GM19372 (cell line): Measurements from ENCODE around the gene IGLL1.
"Not testable (repeated sequence)": the region's sequence is repeated elsewhere in the genome, so short reads cannot be mapped to it uniquely, and the experiment has no call there.

Experiments used
- ATAC-seq: cut with Tn5 transposase; IDR thresholded peaks from one replicate; pipeline ENCODE4 v1.9.1; 2021; ENCODE audit warnings: mild to moderate bottlenecking, low read depth, moderate library complexity; ENCODE audit not compliant: unreplicated experiment

The IGLL1 gene

GRCh38 chr22:23565305-23565914 lies 14.7 kb downstream of the IGLL1 start:
- ATAC-seq, result no peak

GRCh38 chr22:23564276-23564675 lies 15.8 kb downstream of the IGLL1 start:
- ATAC-seq, result no peak

GRCh38 chr22:23563111-23563510 lies 17.0 kb downstream of the IGLL1 start:
- no peak for ATAC-seq

- ATAC-seq, result no peak
These were observed 17.9 kb downstream of the IGLL1 start for GRCh38 chr22:23562186-23562585.

GRCh38 chr22:23561025-23561510 lies 19.0 kb downstream of the IGLL1 start:
- not testable (repeated sequence) for ATAC-seq

- not testable (repeated sequence) for ATAC-seq
These were observed 19.9 kb downstream of the IGLL1 start for GRCh38 chr22:23560215-23560614.

- ATAC-seq, result no peak
These were observed 22.6 kb downstream of the IGLL1 start for GRCh38 chr22:23557467-23557866.

- ATAC-seq, result no peak
These were observed 23.1 kb downstream of the IGLL1 start for GRCh38 chr22:23557036-23557435.

- no peak for ATAC-seq
These were observed 24.0 kb downstream of the IGLL1 start for GRCh38 chr22:23556026-23556620.

GRCh38 chr22:23555118-23555517 lies 25.0 kb downstream of the IGLL1 start:
- ATAC-seq, result no peak

- ATAC-seq, result no peak
These were observed 25.9 kb downstream of the IGLL1 start for GRCh38 chr22:23553924-23554870.

GRCh38 chr22:23553438-23553837 lies 26.7 kb downstream of the IGLL1 start:
- no peak for ATAC-seq

- no peak for ATAC-seq
These were observed 27.5 kb downstream of the IGLL1 start for GRCh38 chr22:23552573-23552972.

- ATAC-seq, result no peak
These were observed 28.7 kb downstream of the IGLL1 start for GRCh38 chr22:23551385-23551784.

- no peak for ATAC-seq
These were observed 29.9 kb downstream of the IGLL1 start for GRCh38 chr22:23550049-23550650.

GRCh38 chr22:23549198-23549595 lies 30.9 kb downstream of the IGLL1 start:
- ATAC-seq, result no peak

GRCh38 chr22:23548501-23549197 lies 31.4 kb downstream of the IGLL1 start:
- ATAC-seq, result no peak

GRCh38 chr22:23547818-23548500 lies 32.1 kb downstream of the IGLL1 start:
- ATAC-seq, result no peak

GRCh38 chr22:23547382-23547781 lies 32.7 kb downstream of the IGLL1 start:
- not testable (repeated sequence) for ATAC-seq

- no peak for ATAC-seq
These were observed 35.2 kb downstream of the IGLL1 start for GRCh38 chr22:23544852-23545251.
